CD1c-positive myeloid dendritic cell (primary cell): ENCODE measurements around the gene FOXJ3.

Experiments
- DNase-seq: peaks from one replicate; pipeline ENCODE4 v3.0.0-alpha.2; 2016; ENCODE audit errors: extremely low spot score

FOXJ3 gene

GRCh38 chr1:42335050-42335808 lies at the start of gene FOXJ3:
TSS of gene FOXJ3 (minus strand) at chr1:42335235. CDS start at chr1:42311093, 24,142 bp downstream.
- DNase-seq: peak; percentile 95

DNA sequence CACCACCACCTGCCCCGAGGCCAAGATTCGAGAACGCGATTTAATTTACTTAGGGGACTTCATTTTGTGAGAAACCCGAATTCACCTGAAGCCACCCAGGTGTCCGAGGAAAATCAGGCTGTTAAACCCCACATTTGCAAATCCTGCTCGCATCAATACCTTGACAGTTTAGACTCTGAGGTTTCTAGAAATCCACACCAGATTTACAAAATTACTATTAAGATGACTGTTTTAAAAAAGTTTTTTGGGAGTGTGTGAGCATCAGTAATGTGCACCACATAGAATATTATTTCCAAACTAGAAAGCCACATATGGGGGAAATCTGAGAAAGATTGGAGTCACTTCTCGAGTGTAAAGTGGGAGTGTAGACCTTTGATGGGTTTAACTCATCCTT lies 46.2 kb upstream of the FOXJ3 start:
- DNase-seq: no peak

DNA sequence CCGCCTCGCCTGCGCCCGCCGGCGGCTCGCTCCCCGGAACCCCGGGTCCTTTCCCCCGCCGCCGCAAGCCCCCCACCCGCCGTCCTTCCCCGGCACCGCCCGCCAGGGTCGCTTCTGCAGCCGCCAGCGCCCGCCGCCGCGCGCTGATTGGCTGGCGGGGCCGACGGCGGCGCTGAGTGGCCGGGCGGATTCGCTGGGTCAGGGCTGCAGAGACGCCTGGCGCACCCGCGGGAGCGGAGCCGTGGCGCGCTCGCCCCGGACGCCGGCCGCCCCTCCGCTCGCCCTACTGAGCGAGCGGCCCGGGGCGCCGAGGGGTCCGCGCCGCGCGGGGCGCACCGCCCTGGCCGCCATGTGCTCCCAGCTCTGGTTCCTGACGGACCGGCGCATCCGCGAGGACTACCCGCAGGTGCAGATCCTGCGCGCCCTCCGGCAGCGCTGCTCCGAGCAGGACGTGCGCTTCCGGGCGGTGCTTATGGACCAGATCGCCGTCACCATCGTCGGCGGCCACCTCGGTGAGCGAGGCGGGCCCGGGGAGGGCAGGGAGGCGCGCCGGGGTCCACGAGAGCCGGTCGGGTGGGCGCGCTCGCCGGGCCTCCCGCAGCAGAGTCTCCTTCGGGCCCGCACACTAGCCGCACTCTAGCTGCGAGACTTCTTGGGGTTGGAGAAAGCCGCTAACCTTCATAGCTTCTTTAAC lies 45.7 kb upstream of the FOXJ3 start, which contains the start of gene RIMKLA:
RIMKLA (plus strand) TSS at position 207 of the 694 bp plus-strand sequence; CDS start at position 350, 143 bp downstream.
- DNase-seq: peak; percentile 50

DNA sequence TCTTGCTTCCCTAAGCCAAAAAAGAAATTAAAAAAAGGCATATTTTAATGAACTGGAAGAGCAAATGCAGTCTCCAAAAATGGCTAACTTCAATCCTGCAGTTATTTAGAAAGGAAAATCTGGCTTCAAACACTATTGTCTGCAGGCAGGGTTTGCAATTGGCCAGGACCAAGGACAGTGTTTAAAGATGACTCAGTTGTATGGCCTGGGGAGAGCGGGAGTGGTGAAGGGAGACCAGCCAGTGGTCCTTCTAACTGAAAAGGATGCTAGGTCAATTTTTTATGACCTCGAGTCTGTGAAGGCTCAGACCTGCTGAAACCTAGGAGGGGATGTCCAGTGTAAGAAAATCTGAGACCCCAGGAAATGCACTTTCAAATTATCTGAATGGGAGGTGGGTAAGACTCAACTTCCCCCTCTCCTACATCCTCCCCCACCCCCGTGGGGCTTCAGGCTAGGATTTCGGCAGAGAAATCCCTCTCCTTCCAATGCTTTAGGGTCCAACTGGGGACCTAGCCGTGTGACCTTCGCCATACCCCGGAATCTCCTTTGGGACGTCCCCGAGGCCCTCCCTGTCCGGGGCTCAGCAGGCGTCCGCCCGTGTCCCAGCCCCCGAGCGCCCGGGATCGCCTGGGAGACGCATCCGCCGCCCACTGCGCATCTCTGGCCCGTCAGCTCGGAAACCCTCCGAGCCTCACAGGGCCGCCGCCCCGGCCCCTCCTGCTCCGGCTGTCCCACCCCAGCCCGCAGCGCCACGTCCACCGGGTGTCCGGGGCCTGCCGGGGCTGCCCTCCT lies 45.0 kb upstream of the FOXJ3 start:
- no peak for DNase-seq

DNA sequence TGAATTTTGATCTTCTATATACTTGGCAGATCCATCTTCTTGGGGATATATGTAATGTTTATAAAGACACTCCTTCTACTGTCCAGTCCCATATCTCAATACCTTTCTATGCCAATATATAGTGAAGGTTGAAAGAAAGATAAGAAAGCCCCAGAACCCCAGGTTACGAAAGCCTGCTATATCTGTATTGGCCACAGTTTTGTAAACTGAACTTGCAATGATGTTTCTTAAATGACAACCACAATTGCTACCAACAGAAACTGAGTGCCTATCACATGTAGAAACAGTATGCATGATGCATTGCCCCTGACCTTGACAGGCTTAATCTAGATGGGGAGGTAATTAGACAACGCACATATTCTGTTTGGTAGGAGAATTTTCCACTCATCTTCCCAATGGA lies 37.8 kb upstream of the FOXJ3 start:
- DNase-seq: no peak

- DNase-seq: no peak
Measured at GRCh38 chr1:42370876-42371549, 36.0 kb upstream of the FOXJ3 start.

DNA sequence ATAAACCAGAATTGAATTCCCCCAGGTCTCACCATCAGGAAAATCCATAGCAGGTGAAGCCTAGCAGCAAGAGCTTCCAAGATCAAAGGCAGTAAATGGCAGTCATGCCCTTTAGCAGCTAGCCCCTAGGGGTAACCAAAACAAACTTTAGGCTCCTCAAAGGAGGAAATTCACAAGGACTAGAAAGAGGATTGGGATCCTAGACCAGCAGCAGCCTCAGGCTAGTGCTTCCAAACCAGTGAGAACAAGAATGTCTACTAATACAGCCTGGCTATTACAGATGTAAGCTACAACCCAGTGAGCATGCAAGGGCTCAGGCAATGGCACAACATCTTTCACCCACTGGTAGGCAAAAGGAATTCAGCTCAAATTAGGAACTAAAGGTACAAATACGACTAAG lies 34.4 kb upstream of the FOXJ3 start:
- DNase-seq: no peak

GRCh38 chr1:42368096-42368795 lies 33.2 kb upstream of the FOXJ3 start:
- no peak for DNase-seq

- no peak for DNase-seq
Measured at GRCh38 chr1:42365118-42365517, 30.1 kb upstream of the FOXJ3 start.

GRCh38 chr1:42364542-42364941 lies 29.5 kb upstream of the FOXJ3 start:
- no peak for DNase-seq

DNA sequence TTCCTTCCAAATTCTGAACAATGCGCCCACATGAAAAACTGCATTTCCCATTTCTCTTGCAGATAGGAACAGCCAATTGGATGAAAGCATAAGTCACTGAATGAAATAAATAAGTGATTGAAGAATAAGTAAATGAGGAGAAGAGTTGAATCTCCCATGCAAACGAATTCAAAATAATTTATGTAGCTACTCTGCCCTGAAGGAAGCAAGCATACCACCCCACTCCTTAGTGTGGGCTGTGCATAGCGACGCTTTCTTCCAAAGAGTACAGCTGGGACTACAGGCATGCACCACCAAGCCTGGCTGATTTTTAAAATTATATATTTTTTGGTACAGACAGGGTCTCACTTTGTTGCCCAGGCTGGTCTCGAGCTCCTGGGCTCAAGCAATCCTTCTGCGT lies 29.1 kb upstream of the FOXJ3 start:
- no peak for DNase-seq

DNA sequence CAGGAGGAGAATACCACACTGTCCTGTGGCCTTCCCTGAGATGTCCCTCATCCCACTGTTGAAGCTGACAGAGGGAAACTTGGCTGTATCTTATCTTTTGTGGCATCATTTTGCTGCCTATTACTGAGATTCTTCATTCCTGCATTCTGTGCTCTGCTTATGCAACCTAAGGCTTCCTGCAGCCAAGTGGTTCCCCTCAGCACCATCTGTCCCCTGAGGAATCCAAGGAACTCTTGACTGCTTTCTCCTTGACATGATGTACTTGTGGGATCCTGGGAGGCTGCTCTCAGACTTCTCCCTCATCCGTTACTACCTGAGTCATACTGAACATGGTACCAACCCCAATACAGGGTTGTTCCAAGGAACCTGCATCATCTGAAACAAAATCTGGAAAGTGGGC lies 24.4 kb upstream of the FOXJ3 start:
- DNase-seq: no peak

- DNase-seq: no peak
Measured at GRCh38 chr1:42358791-42359190, 23.8 kb upstream of the FOXJ3 start.

- no peak for DNase-seq
Measured at GRCh38 chr1:42350086-42350485, 15.1 kb upstream of the FOXJ3 start.

GRCh38 chr1:42348498-42348897 lies 13.5 kb upstream of the FOXJ3 start:
- no peak for DNase-seq

DNA sequence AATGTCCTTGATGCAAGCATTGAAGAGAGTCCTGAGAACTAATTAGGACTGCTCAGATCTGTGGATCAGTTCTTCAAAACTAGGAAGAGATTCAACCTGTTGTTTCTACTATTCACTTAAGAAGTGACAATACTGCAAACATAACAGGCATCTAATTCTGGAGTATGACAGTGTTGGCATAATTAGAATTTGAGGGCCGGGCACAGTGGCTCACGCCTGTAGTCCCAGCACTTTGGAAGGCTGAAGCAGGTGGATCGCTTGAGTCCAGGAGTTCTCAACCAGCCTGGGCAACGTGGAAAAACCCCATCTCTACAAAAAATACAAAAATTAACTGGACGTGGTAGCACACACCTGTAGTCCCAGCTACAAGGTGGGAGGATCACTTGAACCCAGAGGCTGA lies 8.0 kb upstream of the FOXJ3 start:
- no peak for DNase-seq

- DNase-seq: no peak
Measured at GRCh38 chr1:42340901-42341300, 5.9 kb upstream of the FOXJ3 start.

DNA sequence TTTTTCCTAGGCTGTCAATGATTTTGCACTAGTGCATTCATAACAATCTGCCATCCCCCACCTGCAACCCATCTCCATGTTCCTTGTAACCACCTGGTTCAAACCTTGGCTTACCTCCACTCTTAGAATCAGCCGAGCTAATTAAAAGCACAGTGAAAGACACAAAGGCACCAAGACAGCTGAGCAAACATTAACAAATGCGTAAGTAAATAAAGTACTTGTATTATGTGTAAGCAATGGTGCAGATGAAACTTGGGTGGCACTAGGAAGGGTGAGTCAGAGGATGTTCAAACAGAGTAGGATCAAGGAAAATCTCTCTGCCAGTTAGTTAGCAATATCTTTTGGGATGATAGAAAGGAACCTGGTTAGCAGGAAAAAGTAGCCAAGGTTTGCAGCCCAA lies 5.1 kb upstream of the FOXJ3 start:
- DNase-seq: no peak

- DNase-seq: no peak
Measured at GRCh38 chr1:42336978-42337377, 1.9 kb upstream of the FOXJ3 start.

- DNase-seq: peak; percentile 14
Measured at GRCh38 chr1:42335809-42336518, 929 bp upstream of the FOXJ3 start.
